Measurements from ENCODE around the gene TRDMT1. TPM values are rescaled to one million over a fixed set of nuclear protein-coding genes. Genes with fewer than 3 reads are reported as not detected.

TRDMT1 gene, protein sequence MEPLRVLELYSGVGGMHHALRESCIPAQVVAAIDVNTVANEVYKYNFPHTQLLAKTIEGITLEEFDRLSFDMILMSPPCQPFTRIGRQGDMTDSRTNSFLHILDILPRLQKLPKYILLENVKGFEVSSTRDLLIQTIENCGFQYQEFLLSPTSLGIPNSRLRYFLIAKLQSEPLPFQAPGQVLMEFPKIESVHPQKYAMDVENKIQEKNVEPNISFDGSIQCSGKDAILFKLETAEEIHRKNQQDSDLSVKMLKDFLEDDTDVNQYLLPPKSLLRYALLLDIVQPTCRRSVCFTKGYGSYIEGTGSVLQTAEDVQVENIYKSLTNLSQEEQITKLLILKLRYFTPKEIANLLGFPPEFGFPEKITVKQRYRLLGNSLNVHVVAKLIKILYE
- total RNA-seq: 8.1 and 9.4 TPM in 2 replicates

DNA sequence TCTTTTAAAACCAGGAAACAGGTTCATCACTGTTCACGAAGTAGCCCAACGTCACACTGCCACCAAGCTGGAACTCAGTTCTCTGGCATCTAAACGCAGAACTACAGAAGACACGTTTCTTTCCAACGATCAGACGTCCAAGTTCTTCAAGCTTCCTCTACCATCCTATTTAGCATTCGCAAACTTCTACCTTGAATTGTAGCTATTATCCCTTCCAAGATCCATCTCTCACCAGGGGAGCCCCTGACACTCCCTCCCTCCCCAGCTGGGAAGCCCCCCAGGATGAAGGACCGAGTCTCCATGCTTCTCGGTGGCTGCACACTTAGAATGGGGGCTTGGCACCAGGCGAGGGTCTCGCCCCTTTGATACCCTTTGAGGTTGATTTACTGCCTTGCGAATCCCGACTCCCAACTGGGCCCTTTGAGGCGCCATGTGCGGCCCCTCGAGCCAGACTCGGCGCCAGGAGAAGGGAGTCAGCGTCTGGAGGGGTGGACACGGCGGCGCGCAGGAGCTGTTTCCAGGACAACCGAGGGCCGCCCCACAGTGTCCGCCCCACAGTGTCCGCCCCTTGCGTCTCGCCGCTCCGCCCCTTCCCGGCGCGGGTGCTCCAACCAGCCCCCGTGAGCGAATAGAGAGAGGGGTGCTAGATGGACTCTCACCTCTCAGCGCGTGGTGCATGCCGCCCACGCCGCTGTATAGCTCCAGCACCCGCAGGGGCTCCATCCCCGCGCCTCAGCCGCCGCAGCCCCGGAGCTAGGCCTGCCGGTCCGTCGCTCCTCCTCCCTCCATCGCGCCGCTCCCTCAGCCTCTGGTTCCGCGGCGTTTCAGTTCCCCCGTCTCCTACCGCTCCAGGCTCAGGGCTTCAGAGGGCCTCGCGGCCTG lies at the start of gene TRDMT1:
TSS of gene TRDMT1 (minus strand) at position 761 of the 882 bp plus-strand sequence. CDS start at position 723, 38 bp downstream.

DNA sequence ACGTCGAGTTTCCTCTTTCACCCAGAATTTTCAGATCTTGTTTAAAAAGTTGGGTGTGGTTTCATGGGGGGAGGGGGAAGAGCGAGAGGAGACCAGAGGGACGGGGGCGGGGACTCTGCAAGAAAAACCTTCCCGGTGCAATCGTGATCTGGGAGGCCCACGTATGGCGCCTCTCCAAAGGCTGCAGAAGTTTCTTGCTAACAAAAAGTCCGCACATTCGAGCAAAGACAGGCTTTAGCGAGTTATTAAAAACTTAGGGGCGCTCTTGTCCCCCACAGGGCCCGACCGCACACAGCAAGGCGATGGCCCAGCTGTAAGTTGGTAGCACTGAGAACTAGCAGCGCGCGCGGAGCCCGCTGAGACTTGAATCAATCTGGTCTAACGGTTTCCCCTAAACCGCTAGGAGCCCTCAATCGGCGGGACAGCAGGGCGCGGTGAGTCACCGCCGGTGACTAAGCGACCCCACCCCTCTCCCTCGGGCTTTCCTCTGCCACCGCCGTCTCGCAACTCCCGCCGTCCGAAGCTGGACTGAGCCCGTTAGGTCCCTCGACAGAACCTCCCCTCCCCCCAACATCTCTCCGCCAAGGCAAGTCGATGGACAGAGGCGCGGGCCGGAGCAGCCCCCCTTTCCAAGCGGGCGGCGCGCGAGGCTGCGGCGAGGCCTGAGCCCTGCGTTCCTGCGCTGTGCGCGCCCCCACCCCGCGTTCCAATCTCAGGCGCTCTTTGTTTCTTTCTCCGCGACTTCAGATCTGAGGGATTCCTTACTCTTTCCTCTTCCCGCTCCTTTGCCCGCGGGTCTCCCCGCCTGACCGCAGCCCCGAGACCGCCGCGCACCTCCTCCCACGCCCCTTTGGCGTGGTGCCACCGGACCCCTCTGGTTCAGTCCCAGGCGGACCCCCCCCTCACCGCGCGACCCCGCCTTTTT lies 26.9 kb upstream of the TRDMT1 start, which contains the start of gene VIM:
TSS of gene VIM (plus strand) at position 151 of the 925 bp plus-strand sequence. CDS start 1,182 bp downstream, outside the sequence.

DNA sequence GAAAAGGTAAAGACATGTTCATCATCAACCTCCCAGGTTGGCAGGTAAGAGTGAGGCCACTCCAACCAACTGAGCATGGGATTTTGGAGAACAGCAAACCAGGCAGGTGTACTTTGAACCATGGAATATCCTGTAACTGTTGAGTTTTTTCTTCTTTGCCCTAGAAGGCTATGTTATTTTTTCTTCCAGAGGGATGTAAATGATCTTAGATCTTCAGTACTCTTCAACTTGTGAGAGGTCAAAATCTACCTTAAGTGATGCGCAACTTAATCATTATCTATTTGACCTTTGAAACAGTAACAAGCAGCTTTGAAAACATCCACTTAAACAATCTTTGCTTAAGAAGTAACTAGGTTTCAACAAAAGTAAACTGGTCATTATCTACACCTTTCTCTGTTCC lies 71.7 kb downstream of the TRDMT1 start, which contains the start of gene CUBN:
TSS of gene CUBN (minus strand) at position 71 of the 400 bp plus-strand sequence. CDS start at position 25, 46 bp downstream.

Small RNA genes within 50 kb of the gene (small RNA-seq; reads per million reads assigned to genes)
- gene AC067747.1: not detected

Other genes starting within 250 kb of the TRDMT1 start
- gene CUBN, start 71.9 kb downstream of the TRDMT1 start, total RNA-seq: 1.4 and 2.2 TPM in 2 replicates
- 8,245 and 10,452 TPM in 2 replicates for gene VIM, start 26.6 kb upstream of the TRDMT1 start, total RNA-seq